Neuron (in vitro differentiated cells): ENCODE measurements around the gene ZNF48.

Experiments used
- H2AFZ ChIP-seq: one replicate; pipeline ENCODE4 v1.6.1; 2013; ENCODE audit warnings: low read depth, mild to moderate bottlenecking, inconsistent platforms, low read length, moderate library complexity
- H3K27me3 ChIP-seq: one replicate; pipeline ENCODE4 v1.6.1; 2013; ENCODE audit warnings: low read length; ENCODE audit not compliant: insufficient read depth
- H3K36me3 ChIP-seq: one replicate; pipeline ENCODE4 v1.6.1; 2013; ENCODE audit warnings: low read length; ENCODE audit not compliant: insufficient read depth
- H3K4me1 ChIP-seq: one replicate; pipeline ENCODE4 v1.6.1; 2013; ENCODE audit warnings: low read length; ENCODE audit not compliant: insufficient read depth
- H3K4me3 ChIP-seq: 2 replicates; pipeline ENCODE4 v1.5.1; 2013; ENCODE audit warnings: mild to moderate bottlenecking, low read length, moderate library complexity
- H3K9me3 ChIP-seq: one replicate; pipeline ENCODE4 v1.6.1; 2013; ENCODE audit warnings: low read length

The ZNF48 gene

DNA sequence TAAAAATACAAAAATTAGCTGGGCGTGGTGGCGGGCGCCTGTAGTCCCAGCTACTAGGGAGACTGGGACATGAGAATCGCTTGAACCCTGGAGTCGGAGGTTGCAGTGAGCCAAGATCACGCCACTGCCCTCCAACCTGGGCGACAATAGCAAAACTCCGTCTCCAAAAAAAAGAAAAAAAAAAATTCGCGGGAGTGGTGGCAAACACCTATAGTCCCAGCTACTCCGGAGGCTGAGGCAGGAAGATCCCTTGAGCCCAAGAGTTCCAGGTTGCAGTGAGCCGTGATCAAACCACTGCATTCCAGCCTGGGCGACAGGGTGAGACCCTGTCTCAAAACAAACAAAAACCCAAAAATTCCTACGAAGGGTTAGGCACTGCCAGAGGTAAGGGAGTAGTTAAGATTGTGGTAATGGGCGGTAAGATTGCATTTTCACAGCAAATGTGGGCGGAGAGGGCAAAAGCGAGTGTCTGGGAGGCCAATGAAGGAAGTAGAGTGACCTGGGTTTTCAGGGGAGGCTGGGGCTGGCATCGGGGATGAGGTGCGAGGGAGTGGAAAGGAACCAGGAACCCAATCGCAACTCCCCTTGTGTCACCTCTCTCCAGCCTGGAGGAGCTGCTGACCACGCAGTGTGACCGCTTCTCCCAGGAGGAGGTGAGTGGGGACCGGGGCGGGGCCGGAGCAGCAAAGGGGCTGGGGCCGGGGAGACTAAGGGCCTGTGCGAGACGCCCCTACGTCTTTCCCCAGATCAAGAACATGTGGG, 18.0 kb upstream of the ZNF48 start:
- peak overlapping the region; percentile 54 for H3K4me3 ChIP-seq
- H3K4me1 ChIP-seq: peaks cover 15% of the 10 kb centered on the region
- H3K27me3 ChIP-seq: no peaks in the 10 kb centered on the region
- peak overlapping the region; percentile 48 for H2AFZ ChIP-seq
- H3K36me3 ChIP-seq: no peaks in the 10 kb centered on the region
- H3K9me3 ChIP-seq: no peaks in the 10 kb centered on the region

DNA sequence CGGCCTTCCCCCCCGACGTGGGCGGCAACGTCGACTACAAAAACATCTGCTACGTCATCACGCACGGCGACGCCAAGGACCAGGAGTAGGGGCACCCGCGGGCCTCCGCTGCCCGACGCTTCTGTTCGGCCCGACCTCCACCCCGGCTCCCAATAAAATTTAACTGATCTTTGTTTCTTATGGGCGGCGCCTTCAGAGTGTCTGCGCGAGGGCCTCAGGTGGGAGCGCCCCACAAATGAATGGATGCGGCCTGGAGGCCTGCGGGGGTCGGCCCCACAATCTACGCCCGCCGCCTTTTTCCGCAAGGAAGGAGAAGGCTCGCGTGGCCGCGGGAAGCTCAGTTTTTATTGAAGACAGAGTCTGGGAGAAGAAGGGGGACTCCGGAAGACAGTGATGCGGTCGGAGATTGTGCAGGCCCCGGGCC, 17.4 kb upstream of the ZNF48 start:
- Histone ChIP-seq H3K4me3 (peak overlapping the region; percentile 54), H3K4me1 (peaks cover 15% of the 10 kb centered on the region), H2AFZ (peak overlapping the region; percentile 48), H3K27me3 (no peaks in the 10 kb centered on the region), H3K9me3 (no peaks in the 10 kb centered on the region), H3K36me3 (no peaks in the 10 kb centered on the region)

DNA sequence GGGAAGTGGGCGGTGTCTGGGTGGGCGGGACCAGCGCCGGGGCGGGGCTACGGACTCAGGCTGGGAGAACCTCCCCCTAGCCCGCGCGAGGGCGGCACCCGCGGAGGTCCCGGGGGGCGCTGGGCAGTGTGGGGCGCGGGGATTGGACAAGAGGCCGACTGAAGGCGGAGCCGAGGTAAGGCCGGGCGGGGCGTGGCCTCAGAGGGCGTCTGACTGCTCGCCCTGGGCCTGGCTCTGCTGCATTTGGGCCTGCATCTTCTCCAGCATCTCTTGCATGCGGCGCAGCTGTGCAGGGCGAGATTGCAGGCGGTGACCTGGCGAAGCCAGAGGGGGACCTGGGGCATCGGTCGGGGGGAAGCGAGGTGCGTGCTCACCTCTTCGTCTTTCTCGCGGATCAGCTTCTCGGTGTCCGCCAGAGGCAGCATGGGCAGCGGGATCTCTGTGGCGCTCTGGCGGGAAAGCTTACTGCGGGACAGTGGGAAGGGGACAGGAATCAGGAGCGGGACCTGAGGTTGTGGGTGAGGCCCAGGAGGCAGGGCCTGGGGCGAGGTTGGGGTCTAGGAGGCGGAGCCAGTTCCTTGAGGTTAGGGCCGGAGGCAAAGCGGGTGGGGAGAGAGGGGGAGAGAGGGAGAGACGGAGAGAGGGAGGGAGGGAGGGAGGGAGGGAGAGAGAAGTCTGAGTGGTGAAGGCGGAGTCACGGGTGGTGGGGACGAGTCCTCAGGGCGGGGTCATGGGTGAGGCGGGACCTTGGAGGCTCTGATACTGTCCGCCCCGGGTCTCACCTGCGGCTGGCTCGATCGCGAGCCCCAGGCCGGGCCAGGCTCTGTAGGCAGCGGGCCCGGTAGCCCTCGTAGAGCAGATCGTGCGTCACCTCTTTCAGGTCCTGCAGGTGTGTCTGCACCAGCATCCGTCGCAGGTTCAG, 16.7 kb upstream of the ZNF48 start:
- no peak overlapping the region for H2AFZ ChIP-seq
- no peaks in the 10 kb centered on the region for H3K9me3 ChIP-seq
- H3K4me3 ChIP-seq: peak overlapping the region; percentile 54
- H3K36me3 ChIP-seq: no peaks in the 10 kb centered on the region
- H3K27me3 ChIP-seq: no peaks in the 10 kb centered on the region
- peaks cover 15% of the 10 kb centered on the region for H3K4me1 ChIP-seq

DNA sequence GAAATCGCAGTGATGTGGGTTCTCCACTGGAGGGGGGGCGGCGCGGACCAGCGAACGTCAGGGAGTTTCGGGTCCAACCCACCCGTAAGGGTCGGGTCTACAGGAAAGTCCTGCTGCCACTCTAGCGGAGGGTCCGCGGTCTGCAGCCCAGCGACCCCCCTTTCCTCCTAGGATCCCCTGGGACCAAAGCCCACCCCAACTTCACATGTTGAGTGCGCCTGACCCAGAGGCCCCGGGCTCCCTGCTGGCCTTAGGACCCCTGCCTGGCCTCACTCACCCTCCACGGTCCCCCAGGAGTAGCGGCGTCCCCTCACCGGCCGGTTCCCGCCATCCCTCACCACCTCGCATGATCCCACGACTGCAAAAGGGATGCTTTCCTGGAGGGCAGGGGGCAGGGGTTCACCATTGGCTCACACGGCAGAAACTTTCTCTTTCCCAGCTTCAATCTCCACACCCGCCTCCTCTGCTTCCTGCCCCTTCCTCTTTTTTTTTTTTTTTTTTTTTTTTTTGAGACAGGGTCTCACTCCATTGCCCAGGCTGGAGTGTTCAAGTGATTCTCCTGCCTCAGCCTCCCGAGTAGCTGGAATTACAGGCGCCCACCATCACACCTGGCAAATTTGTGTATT, 15.9 kb upstream of the ZNF48 start:
- Histone ChIP-seq H3K9me3 (no peaks in the 10 kb centered on the region), H3K27me3 (no peaks in the 10 kb centered on the region), H2AFZ (no peak overlapping the region), H3K36me3 (no peaks in the 10 kb centered on the region), H3K4me1 (peaks cover 15% of the 10 kb centered on the region), H3K4me3 (peak overlapping the region; percentile 54)

DNA sequence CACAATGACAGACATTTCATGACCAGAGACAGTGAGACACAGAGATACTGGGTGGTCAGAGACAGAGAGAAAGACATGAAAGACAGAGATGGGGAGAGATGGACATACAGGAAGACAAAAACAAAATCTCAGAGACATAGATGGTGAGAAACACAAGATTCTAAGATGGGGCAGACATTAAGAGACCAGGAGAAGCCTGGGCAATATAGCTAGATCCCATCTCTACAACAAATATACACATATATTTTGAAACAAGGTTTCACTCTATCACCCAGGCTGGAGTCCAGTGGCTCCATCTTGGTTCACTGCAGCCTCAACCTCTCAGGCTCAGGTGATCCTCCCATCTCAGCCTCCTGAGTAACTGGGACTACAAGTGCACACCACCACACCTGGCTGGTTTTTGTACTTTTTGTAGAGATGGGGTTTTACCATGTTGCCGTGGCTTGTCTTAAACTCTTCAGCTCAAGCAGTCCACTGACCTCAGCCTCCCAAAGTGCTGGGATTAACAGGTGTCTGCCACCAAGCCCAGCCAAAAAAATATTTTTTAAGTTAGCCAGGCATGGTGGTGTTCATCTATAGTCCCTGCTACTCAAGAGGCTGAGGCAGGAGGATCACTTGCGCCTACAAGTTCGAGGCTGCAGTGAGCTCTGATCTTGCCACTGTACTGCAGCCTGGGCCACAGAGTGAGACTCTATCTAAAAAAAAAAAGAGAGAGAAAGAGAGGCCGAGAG, 15.0 kb upstream of the ZNF48 start:
- peaks cover 15% of the 10 kb centered on the region for H3K4me1 ChIP-seq
- H3K36me3 ChIP-seq: no peaks in the 10 kb centered on the region
- H3K9me3 ChIP-seq: no peaks in the 10 kb centered on the region
- H3K27me3 ChIP-seq: no peaks in the 10 kb centered on the region
- H3K4me3 ChIP-seq: no peak overlapping the region
- no peak overlapping the region for H2AFZ ChIP-seq

DNA sequence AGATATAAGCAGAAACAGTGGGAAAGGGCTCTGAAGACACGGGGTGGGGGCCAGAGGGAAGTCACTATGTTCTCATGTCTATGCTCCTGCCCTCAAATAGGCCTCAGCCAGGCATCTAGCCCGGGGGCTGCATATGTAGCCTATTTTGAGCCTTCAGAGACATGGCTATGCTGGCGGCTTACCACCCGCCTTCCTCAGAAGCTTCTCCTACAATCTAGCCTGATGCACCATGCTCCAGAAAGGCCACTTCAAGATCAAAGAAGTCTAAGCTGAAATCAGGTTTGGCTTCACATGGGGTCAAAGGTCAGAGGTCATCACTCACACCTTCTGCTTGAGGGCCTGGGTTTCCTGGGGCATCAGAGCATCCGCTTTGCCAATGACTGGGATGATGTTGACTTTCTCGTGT, 14.4 kb upstream of the ZNF48 start:
- no peaks in the 10 kb centered on the region for H3K36me3 ChIP-seq
- H3K4me1 ChIP-seq: peaks cover 15% of the 10 kb centered on the region
- no peak overlapping the region for H2AFZ ChIP-seq
- no peaks in the 10 kb centered on the region for H3K9me3 ChIP-seq
- no peak overlapping the region for H3K4me3 ChIP-seq
- no peaks in the 10 kb centered on the region for H3K27me3 ChIP-seq

DNA sequence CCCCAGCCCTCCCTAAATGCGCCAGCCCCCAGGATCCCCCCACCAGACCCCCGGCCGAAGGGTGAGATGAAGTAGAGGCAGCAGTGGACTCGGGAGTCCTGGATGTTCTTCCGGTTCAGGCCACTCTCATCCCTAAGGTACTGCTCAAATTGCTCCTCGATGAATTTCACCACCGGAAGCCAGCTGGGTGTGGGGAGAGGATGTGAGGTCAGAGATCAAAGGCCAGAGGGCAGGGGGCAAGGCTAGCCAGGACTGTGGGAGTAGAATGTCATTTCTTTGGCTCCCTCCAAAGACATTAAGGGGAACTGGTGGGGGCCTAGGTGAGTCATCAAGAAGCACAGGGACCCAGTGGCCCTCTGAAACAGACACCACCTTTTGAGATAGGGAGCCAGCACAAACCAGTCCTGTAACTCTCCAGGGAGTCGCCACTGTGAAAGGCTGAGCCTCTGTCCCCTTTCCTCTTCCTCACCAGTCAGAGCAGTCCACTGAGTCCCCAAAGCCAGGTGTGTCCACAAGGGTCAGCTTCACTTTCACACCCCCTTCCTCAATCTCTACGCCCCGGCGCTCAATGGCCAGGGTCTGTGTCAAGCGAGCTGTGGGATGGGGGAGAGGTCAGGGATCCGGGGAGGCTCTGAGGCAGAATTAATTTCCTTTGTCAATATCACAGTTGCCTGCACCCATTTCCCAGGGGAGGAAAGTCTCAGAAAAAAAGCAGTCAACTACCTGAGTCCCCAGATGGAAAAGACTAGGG, 13.8 kb upstream of the ZNF48 start:
- Histone ChIP-seq H3K9me3 (no peaks in the 10 kb centered on the region), H3K36me3 (no peaks in the 10 kb centered on the region), H3K4me3 (no peak overlapping the region), H3K4me1 (peaks cover 15% of the 10 kb centered on the region), H2AFZ (no peak overlapping the region), H3K27me3 (no peaks in the 10 kb centered on the region)

DNA sequence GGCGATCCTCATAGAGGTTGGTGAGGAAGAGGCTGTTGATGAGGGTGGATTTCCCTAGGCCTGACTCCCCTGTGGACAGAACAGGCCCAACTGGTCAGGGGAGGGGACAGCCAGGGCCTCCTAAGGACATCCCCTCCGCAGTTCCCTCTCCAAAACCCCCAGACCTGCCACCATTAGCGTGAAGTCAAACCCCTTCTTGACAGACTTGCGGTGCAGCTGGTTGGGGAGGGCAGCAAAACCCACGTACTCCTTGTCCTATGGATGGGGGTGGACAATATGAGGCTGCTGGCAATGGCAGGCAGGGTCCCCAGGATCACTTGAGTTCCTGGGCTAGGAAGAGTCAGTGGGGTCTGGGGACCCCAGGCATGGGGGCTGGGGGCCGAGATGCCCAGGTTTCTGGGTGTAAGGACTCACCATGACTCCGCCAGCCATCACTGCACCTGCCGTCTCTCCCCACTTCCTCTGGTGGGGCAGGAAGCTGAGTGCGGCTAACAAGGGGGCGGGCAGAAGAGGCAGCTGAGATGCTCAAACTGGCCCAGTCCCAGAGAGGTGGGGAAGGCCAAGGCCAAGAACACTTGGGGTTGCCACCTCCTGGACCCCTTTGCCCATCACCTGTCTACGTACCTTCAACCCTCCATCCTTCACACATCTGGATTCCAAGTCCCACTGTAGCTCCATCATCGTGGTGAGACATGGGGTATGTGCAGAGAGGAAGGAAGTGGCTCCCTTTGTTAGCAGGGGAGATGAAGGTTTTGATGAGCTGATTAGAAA, 12.9 kb upstream of the ZNF48 start, which contains the start of gene SEPTIN1:
Gene SEPTIN1 (minus strand): TSS at position 451 of the 771 bp plus-strand sequence. CDS start 19 bp downstream, at position 432.
- no peaks in the 10 kb centered on the region for H3K9me3 ChIP-seq
- H3K4me1 ChIP-seq: peaks cover 12% of the 10 kb centered on the region
- no peak within 1 kb of the TSS for H2AFZ ChIP-seq
- H3K27me3 ChIP-seq: no peaks in the 10 kb centered on the region
- no peak within 1 kb of the TSS for H3K4me3 ChIP-seq
- no peaks in the 10 kb centered on the region for H3K36me3 ChIP-seq

DNA sequence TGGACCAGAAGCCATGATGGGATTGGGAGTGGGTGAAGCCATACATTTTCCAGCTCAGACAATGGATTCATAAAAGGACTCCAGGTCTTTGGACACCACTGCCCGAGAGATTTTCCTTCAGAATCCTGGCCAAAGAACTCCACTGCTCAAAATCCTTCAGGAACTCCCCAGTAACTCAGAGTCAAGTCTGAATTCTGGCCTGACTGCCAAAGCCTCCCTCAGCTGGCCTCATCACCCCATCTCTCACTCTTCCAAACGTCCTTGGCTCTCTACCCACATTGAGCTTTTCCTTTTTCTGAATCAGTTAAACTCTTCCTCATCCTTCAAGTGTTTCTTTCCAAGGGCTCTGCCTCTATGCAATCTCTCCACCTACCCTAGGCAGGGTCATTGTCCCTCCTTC, 11.7 kb upstream of the ZNF48 start:
- no peaks in the 10 kb centered on the region for H3K9me3 ChIP-seq
- H3K4me1 ChIP-seq: peaks cover 10% of the 10 kb centered on the region
- no peak overlapping the region for H3K4me3 ChIP-seq
- H2AFZ ChIP-seq: no peak overlapping the region
- no peaks in the 10 kb centered on the region for H3K27me3 ChIP-seq
- no peaks in the 10 kb centered on the region for H3K36me3 ChIP-seq

DNA sequence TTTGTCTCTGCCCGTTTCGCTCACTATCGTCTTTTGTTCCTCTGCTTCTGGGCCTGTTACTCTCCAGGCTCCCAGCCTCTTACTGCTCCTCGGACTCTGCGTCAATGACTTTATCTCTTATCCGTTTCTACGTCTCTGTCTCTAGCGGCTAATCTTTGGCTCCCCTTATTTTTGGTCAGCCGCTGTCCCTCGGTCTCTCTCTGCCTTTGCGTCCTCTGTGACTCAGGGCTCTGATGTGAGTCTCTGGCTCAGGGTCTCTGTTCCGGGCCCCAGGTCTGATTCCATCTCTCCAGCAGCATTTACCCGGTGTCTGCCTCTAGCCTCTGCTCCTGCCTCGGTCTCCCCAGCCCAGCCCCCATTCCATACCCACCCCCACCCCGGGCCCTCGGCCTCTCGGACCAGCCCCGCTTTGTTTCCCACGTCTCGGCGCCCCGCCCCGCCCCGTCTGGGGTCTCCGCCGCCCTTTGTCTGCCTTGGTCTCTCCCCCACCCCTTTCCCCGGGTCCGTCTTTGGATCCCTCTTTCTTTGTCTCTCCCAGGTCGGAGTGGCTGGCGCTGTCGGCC, 547 bp upstream of the ZNF48 start:
- H3K36me3 ChIP-seq: peaks cover 25% of the 10 kb centered on the region
- no peak overlapping the region for H2AFZ ChIP-seq
- H3K4me3 ChIP-seq: peak overlapping the region; percentile 67
- no peaks in the 10 kb centered on the region for H3K27me3 ChIP-seq
- H3K4me1 ChIP-seq: peaks cover 31% of the 10 kb centered on the region
- H3K9me3 ChIP-seq: no peaks in the 10 kb centered on the region

DNA sequence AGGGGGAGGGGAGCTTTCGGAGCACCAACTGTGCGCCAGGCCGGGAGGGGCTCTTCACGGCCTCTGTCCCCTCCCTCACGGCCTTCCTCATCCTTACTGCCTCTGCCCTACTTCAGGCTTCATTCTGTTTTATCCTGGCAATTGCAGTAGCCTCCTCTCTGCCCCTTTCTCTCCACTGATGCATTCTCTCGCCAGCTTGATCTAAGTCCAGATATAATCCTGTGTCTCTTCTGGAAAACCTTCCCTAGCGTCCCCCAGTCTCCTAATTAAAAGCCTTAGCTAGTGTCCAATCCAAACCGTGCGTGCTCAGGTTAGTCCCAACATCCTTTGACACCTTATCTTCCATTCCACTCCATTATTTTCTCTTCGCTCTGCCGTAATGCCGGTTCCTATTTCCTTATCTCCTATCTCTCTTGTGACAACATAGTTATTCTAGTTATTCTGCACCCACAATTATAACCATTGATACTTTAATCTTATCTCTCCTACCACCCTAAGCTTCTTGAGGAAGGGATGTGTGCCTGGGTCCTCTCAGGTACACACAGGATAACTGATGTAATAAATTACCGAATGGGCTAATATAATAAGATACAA, 869 bp downstream of the ZNF48 start:
- Histone ChIP-seq H3K9me3 (no peaks in the 10 kb centered on the region), H2AFZ (no peak overlapping the region), H3K4me1 (peaks cover 36% of the 10 kb centered on the region), H3K27me3 (no peaks in the 10 kb centered on the region), H3K4me3 (peak overlapping the region; percentile 67), H3K36me3 (peaks cover 25% of the 10 kb centered on the region)
